ENCODE results near the gene SECTM1. TPM values are rescaled to one million over a fixed set of nuclear protein-coding genes. Genes with fewer than 3 reads are reported as not detected.

Gene SECTM1
- total RNA-seq, 1 donor from 2014 or later, result 5.5 TPM

- intact Hi-C loops (cut with micrococcal nuclease), result no loop called here
- no peak for ATAC-seq
- DNase-seq, result no peak
Measured at GRCh38 chr17:82321947-82322466, 11.6 kb downstream of the SECTM1 start.

- ATAC-seq (peak; percentile 65), DNase-seq (peak; percentile 66)
- intact Hi-C loops (cut with micrococcal nuclease), result no loop called here
Measured at GRCh38 chr17:82320956-82321927, 12.3 kb downstream of the SECTM1 start.

- no peak for ATAC-seq
- DNase-seq, result no peak
- intact Hi-C loops (cut with micrococcal nuclease), result no loop called here
Measured at GRCh38 chr17:82320140-82320840, 13.3 kb downstream of the SECTM1 start.

GRCh38 chr17:82319619-82320062 lies 13.9 kb downstream of the SECTM1 start:
- ATAC-seq (no peak), DNase-seq (no peak)
- intact Hi-C loops (cut with micrococcal nuclease), result no loop called here

- intact Hi-C loops (cut with micrococcal nuclease), result no loop called here
- DNase-seq, result no peak
- no peak for ATAC-seq
Measured at GRCh38 chr17:82318772-82319606, 14.6 kb downstream of the SECTM1 start.

GRCh38 chr17:82318169-82318498 lies 15.4 kb downstream of the SECTM1 start:
- ATAC-seq (no peak), DNase-seq (no peak)
- intact Hi-C loops (cut with micrococcal nuclease), result no loop called here

- intact Hi-C loops (cut with micrococcal nuclease), result no loop called here
- DNase-seq (no peak), ATAC-seq (no peak)
Measured at GRCh38 chr17:82317394-82318168, 16.0 kb downstream of the SECTM1 start, which contains the start of gene CD7. Gene CD7, minus strand, starts transcription at chr17:82317608. Its CDS starts 113 bp downstream, at chr17:82317495.

- no peak for ATAC-seq
- DNase-seq, result no peak
- intact Hi-C loops (cut with micrococcal nuclease), result no loop called here
Measured at GRCh38 chr17:82316651-82317393, 16.7 kb downstream of the SECTM1 start.

GRCh38 chr17:82315703-82316358 lies 17.7 kb downstream of the SECTM1 start:
- DNase-seq (no peak), ATAC-seq (peak; percentile 34)
- intact Hi-C loops (cut with micrococcal nuclease), result no loop called here

GRCh38 chr17:82314727-82315605 lies 18.6 kb downstream of the SECTM1 start:
- intact Hi-C loops (cut with micrococcal nuclease), result no loop called here
- ATAC-seq (no peak), DNase-seq (no peak)

- no peak for ATAC-seq
- intact Hi-C loops (cut with micrococcal nuclease), result no loop called here
- DNase-seq, result no peak
Measured at GRCh38 chr17:82314012-82314726, 19.4 kb downstream of the SECTM1 start.

- intact Hi-C loops (cut with micrococcal nuclease), result no loop called here
- DNase-seq (no peak), ATAC-seq (no peak)
Measured at GRCh38 chr17:82313195-82314011, 20.2 kb downstream of the SECTM1 start.

GRCh38 chr17:82311971-82312370 lies 21.6 kb downstream of the SECTM1 start:
- ATAC-seq, result no peak
- intact Hi-C loops (cut with micrococcal nuclease), result no loop called here
- DNase-seq, result no peak

- ATAC-seq (no peak), DNase-seq (no peak)
- intact Hi-C loops (cut with micrococcal nuclease), result no loop called here
Measured at GRCh38 chr17:82310877-82311276, 22.7 kb downstream of the SECTM1 start.

All from left ventricle myocardium superior (tissue), 1 donor.